Neutrophil (primary cell): ENCODE measurements around the gene ASB6.

ENCODE experiments used
- H3K27ac ChIP-seq: fragments of 200-600 bp; sonication (generic); 2 replicates; pipeline ENCODE4 v1.5.1; 2016; ENCODE audit warnings: mild to moderate bottlenecking, moderate library complexity
- H3K27me3 ChIP-seq: fragments of 200-600 bp; sonication (generic); 2 replicates; pipeline ENCODE4 v1.6.0; 2016; ENCODE audit warnings: mild to moderate bottlenecking
- H3K36me3 ChIP-seq: fragments of 200-600 bp; sonication (generic); 2 replicates; pipeline ENCODE4 v1.5.1; 2017
- H3K4me1 ChIP-seq, 2 experiments: fragments of 200-600 bp in 1 of 2; sonication (generic) in 1 of 2; 1 replicate in 1 of 2; 2 replicates in 1 of 2; pipeline versions ENCODE4 v1.5.1 to v1.6.1; 2013 to 2016; ENCODE audit warnings: low read depth in 1 of 2, low read length in 1 of 2, mild to moderate bottlenecking in 1 of 2, moderate library complexity in 1 of 2; ENCODE audit not compliant: control insufficient read depth in 1 of 2, insufficient read depth in 1 of 2
- H3K4me3 ChIP-seq, 2 experiments: fragments of 200-600 bp in 1 of 2; sonication (generic) in 1 of 2; 1 replicate in 1 of 2; 2 replicates in 1 of 2; pipeline ENCODE4 v1.5.1; 2013 to 2016; ENCODE audit warnings: low read depth in 1 of 2, low read length in 1 of 2, mild to moderate bottlenecking in 1 of 2, moderate library complexity in 1 of 2
- H3K9me3 ChIP-seq: fragments of 200-600 bp; sonication (generic); 2 replicates; pipeline ENCODE4 v1.5.1; 2016
- CTCF ChIP-seq: fragments of 200-600 bp; sonication (generic); IDR thresholded peaks from 2 replicates; pipeline ENCODE4 v1.5.1; 2016; ENCODE audit warnings: antibody characterized with exemption

The ASB6 gene

DNA sequence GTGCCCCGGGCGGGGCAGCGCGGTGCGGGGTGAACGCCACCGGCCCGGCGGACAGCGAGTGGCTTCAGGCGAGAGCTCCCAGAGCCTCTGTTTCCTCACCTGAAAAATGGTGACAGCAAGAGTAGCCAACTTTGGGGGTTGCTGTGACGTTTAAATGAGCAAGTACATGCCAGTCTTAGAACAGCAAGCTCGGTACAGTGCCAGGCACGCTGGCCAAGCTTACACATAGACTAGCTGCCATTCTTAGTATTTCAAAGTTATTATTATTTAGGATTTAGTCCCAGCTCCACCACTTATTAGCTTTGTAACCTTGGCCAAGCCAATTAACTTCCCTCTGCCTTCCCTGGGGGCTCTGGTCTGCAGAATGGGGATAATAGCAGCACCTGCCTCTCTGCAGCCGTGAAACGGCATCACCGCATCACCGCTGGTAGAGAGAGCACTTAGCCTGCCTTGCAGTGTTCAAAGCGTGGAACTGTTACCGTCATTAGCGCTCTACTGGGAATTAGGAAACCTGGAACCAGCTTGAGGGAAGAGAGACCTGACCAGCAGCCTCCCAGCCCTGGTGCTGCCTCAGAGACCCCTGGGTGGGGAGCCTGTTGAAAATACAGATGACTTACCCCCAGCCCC is 21.2 kb downstream of the ASB6 start, which contains the start of gene C9orf50:
Gene C9orf50, minus strand, starts transcription at position 433 of the 627 bp plus-strand sequence. CDS start 527 bp downstream, outside the sequence.
- H3K36me3 ChIP-seq = no peaks in the 10 kb centered on the region
- peaks cover 39 to 43% of the 10 kb centered on the region in 2 experiments for H3K4me1 ChIP-seq
- H3K27ac ChIP-seq = no peak within 1 kb of the TSS
- H3K27me3 ChIP-seq = peaks cover 38% of the 10 kb centered on the region
- H3K9me3 ChIP-seq = no peaks in the 10 kb centered on the region
- TF ChIP-seq CTCF = no peak
- H3K4me3 ChIP-seq = peak within 1 kb of the TSS; percentile 44 to 56

GRCh38 chr9:129619787-129620668 is 21.9 kb downstream of the ASB6 start:
- H3K27ac ChIP-seq = no peak overlapping the region
- TF ChIP-seq CTCF = no peak
- no peaks in the 10 kb centered on the region for H3K36me3 ChIP-seq
- peaks cover 38% of the 10 kb centered on the region for H3K27me3 ChIP-seq
- H3K4me1 ChIP-seq = peaks cover 32 to 36% of the 10 kb centered on the region in 2 experiments
- peak overlapping the region; percentile 44 to 56 for H3K4me3 ChIP-seq
- no peaks in the 10 kb centered on the region for H3K9me3 ChIP-seq

DNA sequence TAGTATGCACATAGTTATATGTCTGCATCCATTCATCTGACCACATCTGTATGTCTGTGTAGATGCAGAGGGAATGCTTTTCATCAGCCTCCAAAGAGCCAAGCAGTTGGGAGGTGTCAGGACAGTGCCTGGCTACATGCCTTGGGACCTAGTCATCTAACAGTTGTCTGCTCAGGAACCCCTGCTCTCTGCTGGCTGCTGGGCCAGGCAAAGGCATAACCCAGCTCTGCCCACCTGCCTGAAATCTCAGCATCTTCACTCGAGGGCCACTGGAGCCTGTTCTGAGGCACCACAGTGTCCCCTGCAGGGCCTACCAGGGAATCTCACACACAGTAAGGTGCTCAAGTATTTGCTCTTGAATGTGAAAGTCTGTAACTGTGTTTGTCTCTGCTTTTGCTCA is 24.8 kb downstream of the ASB6 start:
- H3K4me3 ChIP-seq = no peak overlapping the region
- H3K36me3 ChIP-seq = no peaks in the 10 kb centered on the region
- peaks cover 14 to 16% of the 10 kb centered on the region in 2 experiments for H3K4me1 ChIP-seq
- no peak for TF ChIP-seq CTCF
- H3K9me3 ChIP-seq = no peaks in the 10 kb centered on the region
- H3K27me3 ChIP-seq = peaks cover 49% of the 10 kb centered on the region
- H3K27ac ChIP-seq = no peak overlapping the region

- Histone ChIP-seq H3K9me3 (no peaks in the 10 kb centered on the region), H3K4me3 (no peak overlapping the region), H3K36me3 (no peaks in the 10 kb centered on the region), H3K4me1 (peaks cover 18 to 19% of the 10 kb centered on the region in 2 experiments), H3K27me3 (peaks cover 36% of the 10 kb centered on the region), H3K27ac (no peak overlapping the region)
- TF ChIP-seq CTCF = no peak
Observed at GRCh38 chr9:129615407-129616285, 26.3 kb downstream of the ASB6 start.

DNA sequence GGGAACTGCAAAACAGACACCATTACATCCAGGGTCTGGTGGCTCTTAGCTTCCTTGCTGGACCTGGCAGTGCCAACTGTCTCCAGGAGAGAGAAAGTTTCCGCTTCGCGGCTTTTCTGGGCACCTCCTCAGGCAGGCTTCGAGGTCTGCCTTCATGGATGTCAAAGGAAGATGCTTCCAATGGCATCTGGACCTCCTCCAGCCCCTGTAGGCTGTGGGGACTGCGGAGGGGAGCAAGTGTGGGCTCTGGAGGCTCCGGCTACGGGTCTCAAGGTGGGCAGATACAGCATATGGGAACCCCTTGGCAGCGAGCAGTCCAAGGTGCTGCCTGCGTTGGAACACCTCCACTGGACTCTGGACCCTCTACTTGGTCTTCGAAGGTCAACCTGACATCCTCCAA is 27.0 kb downstream of the ASB6 start:
- H3K4me1 ChIP-seq = peaks cover 14 to 15% of the 10 kb centered on the region in 2 experiments
- no peaks in the 10 kb centered on the region for H3K36me3 ChIP-seq
- H3K27ac ChIP-seq = no peak overlapping the region
- no peaks in the 10 kb centered on the region for H3K9me3 ChIP-seq
- no peak overlapping the region for H3K4me3 ChIP-seq
- H3K27me3 ChIP-seq = peaks cover 29% of the 10 kb centered on the region
- no peak for TF ChIP-seq CTCF
